Measurements from ENCODE around the gene VEPH1.

DNA sequence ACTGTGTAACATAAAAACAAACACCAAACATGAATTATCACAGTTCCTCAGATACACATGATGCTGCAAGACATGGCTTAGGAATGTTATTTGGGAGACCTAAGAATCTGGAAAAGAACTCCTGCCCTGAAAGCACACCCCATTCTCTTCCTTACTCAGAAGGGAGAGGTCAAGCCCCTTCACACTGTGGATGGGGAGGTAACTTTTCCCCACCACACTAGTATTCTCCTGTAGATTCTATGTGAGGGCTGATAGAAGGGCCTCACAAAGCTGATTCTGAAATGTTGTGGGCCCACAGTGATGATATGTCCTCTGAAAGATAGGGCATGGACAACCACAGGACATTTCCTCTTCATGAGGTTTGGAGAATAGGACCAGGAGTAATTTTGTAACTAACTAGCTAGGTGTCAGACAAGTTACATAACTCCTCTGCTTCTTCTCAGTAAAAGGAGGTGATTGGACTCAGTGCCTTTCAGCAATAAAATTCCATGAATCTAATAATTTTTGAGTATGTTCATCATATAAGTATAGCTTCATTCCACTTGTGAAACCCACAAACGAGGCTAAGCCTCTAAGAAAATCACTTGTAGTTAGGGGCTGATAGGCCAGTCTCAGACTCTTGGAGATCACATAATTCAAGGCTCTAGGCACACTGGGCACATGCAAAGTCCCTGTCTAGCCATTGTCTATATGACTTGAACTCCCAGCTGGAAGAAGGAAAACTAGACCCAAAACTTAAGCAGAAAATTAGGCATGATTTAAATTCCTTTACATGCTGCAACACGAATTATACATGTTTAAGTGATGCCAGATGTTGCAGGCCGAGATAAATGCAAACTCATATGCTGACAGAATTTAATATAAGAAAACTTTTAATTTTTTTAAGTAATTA, 59.1 kb downstream of the VEPH1 start:
- TF ChIP-seq, protein P1, sequence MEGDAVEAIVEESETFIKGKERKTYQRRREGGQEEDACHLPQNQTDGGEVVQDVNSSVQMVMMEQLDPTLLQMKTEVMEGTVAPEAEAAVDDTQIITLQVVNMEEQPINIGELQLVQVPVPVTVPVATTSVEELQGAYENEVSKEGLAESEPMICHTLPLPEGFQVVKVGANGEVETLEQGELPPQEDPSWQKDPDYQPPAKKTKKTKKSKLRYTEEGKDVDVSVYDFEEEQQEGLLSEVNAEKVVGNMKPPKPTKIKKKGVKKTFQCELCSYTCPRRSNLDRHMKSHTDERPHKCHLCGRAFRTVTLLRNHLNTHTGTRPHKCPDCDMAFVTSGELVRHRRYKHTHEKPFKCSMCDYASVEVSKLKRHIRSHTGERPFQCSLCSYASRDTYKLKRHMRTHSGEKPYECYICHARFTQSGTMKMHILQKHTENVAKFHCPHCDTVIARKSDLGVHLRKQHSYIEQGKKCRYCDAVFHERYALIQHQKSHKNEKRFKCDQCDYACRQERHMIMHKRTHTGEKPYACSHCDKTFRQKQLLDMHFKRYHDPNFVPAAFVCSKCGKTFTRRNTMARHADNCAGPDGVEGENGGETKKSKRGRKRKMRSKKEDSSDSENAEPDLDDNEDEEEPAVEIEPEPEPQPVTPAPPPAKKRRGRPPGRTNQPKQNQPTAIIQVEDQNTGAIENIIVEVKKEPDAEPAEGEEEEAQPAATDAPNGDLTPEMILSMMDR (IDR thresholded peaks at IDR 0.05; ENCODE audit: low read depth, low read length): no peak
- no peak for TF ChIP-seq EZH2phosphoT487 (IDR thresholded peaks at IDR 0.05; ENCODE audit: low read depth)
